Amniotic stem cell (primary cell): ENCODE data around the gene GLIPR2.
"Not testable (repeated sequence)": the region's sequence is repeated elsewhere in the genome, so short reads cannot be mapped to it uniquely, and the experiment has no call there.

Experiments
- DNase-seq: peaks from one replicate; lab custom pipeline; 2025; lab: John Stamatoyannopoulos, UW

The GLIPR2 gene

GRCh38 chr9:36136272-36136893 is at the start of gene GLIPR2:
TSS of gene GLIPR2 (plus strand) at chr9:36136733. CDS start at chr9:36136779, 46 bp downstream.
- DNase-seq = no peak

GRCh38 chr9:36087054-36087453 is 49.5 kb upstream of the GLIPR2 start:
- DNase-seq = not testable (repeated sequence)

- no peak for DNase-seq
These were observed 48.5 kb upstream of the GLIPR2 start for GRCh38 chr9:36088020-36088419.

GRCh38 chr9:36091026-36091953 is 45.2 kb upstream of the GLIPR2 start:
- peak; percentile 38 for DNase-seq

- DNase-seq = no peak
These were observed 44.5 kb upstream of the GLIPR2 start for GRCh38 chr9:36092014-36092413.

- no peak for DNase-seq
These were observed 43.9 kb upstream of the GLIPR2 start for GRCh38 chr9:36092509-36093215.

- no peak for DNase-seq
These were observed 43.1 kb upstream of the GLIPR2 start for GRCh38 chr9:36093384-36093783.

- no peak for DNase-seq
These were observed 36.8 kb upstream of the GLIPR2 start for GRCh38 chr9:36099718-36100117.

- no peak for DNase-seq
These were observed 36.0 kb upstream of the GLIPR2 start for GRCh38 chr9:36100532-36100931.

GRCh38 chr9:36101916-36102741 is 34.4 kb upstream of the GLIPR2 start:
- DNase-seq = peak; percentile 92

- no peak for DNase-seq
These were observed 33.6 kb upstream of the GLIPR2 start for GRCh38 chr9:36102742-36103495.

- DNase-seq = no peak
These were observed 27.5 kb upstream of the GLIPR2 start for GRCh38 chr9:36109071-36109470.

GRCh38 chr9:36110434-36110833 is 26.1 kb upstream of the GLIPR2 start:
- DNase-seq = no peak

- no peak for DNase-seq
These were observed 24.0 kb upstream of the GLIPR2 start for GRCh38 chr9:36112516-36112915.

- no peak for DNase-seq
These were observed 22.5 kb upstream of the GLIPR2 start for GRCh38 chr9:36113999-36114398.

- DNase-seq = no peak
These were observed 19.9 kb upstream of the GLIPR2 start for GRCh38 chr9:36116593-36116992.

- DNase-seq = no peak
These were observed 18.3 kb upstream of the GLIPR2 start for GRCh38 chr9:36118201-36118600.

GRCh38 chr9:36118706-36119105 is 17.8 kb upstream of the GLIPR2 start:
- DNase-seq = no peak

- no peak for DNase-seq
These were observed 17.1 kb upstream of the GLIPR2 start for GRCh38 chr9:36119476-36119875.

GRCh38 chr9:36120705-36121104 is 15.8 kb upstream of the GLIPR2 start:
- DNase-seq = no peak

GRCh38 chr9:36121971-36122370 is 14.6 kb upstream of the GLIPR2 start:
- no peak for DNase-seq
